Measurements from ENCODE around the gene GAS7. TPM values are rescaled to one million over a fixed set of nuclear protein-coding genes. Genes with fewer than 3 reads are reported as not detected.

GAS7 gene
- total RNA-seq, 6 experiments from 2014 or later: 1.6 to 7.1 (median 2.7) TPM

DNA sequence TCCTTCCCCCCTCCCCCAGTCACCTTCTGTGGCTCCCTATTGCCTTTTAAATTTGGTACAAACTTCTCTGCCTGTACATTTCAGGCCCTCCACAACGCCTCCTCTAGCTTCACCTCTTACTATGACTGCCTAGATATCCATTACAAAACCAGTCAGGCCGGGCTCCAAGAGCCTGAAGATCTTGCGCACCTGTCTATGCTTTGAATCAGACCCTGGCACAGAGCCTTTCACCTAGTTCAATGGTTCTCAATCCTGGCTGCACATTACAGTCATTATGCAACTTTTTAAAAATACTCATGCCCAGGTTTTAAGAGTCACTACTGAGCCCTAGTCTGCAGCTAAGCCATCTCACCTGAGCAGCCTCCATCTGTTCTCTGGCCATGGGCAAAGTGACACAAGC is 1.6 kb upstream of the GAS7 start:
- no peak for DNase-seq
- peak in 1 of 4 donors; percentile 29 for ATAC-seq
- Histone ChIP-seq H3K4me1 (no peaks in the 10 kb centered on the region), H3K4me3 (no peak overlapping the region), H3K9me3 (no peaks in the 10 kb centered on the region), H3K36me3 (no peaks in the 10 kb centered on the region), H3K27ac (no peak overlapping the region), H3K27me3 (peaks cover 0 to 4% of the 10 kb centered on the region in 2 donors)
- 46% methylated on average over 3 of the region's 3 CpGs for WGBS (ENCODE audit: insufficient coverage, low coverage, low lambda C conversion rate, missing lambda C conversion rate)
- intact Hi-C loops (cut with DNase I): no loop called here
- TF ChIP-seq POLR2A (IDR thresholded peaks at IDR 0.05) (no peak), CTCF (IDR thresholded peaks at IDR 0.05) (no peak)

DNA sequence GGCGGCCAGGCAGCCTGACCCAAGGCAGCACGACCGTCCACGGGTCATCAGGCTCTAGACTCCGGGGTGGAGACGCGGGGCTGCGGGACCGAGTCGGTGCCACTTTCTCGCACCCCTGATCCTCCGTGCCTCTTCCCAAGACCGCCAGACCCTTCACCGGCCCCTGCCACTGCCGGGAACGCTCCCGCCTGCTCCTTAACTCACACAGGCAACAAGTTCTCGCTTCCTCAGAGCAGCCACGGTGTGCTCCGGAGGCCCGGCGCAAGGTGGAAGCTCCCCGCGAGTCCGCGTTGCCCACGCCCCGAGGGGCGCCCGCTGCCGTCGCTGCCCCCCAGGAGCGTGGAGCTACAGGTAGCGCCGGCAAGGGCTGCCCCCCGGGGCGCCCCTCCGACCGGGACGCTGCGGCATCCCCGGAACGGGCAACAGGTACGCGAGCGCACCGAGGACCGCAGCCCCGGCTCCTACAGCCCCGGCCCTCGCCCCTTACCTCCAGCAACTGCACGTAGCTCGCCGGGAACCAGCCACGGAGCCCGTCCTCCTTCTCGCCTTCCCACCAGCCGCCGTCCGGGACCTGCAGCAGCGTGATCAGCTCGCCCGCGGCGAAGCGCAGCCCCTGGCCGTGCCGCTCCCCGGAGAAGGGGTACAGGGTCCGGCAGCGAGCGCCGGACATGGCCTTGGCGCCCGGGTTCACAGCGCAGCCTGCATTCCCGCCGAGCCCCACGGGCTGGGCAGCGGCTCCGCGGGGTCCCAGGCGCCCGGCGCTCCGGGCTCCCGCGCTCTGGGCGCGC is 491 bp downstream of the GAS7 start:
- Histone ChIP-seq H3K4me3 (peak overlapping the region; percentile 28 to 51 (median 41)), H3K4me1 (no peaks in the 10 kb centered on the region), H3K9me3 (no peaks in the 10 kb centered on the region), H3K27ac (no peak overlapping the region), H3K27me3 (peaks cover 0 to 4% of the 10 kb centered on the region in 2 donors), H3K36me3 (no peaks in the 10 kb centered on the region)
- intact Hi-C loops (cut with DNase I): no loop called here
- WGBS (ENCODE audit: insufficient coverage, low coverage, low lambda C conversion rate, missing lambda C conversion rate): no CpG with 5 or more reads among the region's 90 CpGs
- ATAC-seq (peak; percentile 22 to 44 (median 30)), DNase-seq (peak in 1 of 3 donors; percentile 29)
- TF ChIP-seq CTCF (IDR thresholded peaks at IDR 0.05): no peak
- TF ChIP-seq POLR2A (IDR thresholded peaks at IDR 0.05): no peak

DNA sequence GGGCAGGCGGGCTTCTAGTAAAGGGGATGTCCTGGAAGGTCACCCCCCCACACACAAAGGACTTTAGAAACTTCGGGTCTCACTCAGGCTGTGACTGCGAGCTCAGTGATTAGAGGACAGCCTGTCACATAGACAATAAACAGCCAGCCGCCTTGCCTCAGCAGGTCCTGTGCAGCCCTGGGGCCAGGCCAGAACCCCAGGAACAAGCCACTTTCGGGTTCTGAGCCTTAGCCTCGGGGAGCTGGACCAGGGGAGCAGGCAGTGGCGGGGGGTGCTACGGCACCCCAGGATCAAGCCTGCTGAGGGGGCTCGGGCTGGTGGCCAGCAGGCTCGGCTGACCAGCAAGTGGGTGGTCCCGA is 1.1 kb downstream of the GAS7 start:
- DNase-seq: no peak
- Histone ChIP-seq H3K9me3 (no peaks in the 10 kb centered on the region), H3K27ac (no peak overlapping the region), H3K4me3 (peak overlapping the region; percentile 28 to 51 (median 41)), H3K27me3 (peaks cover 0 to 4% of the 10 kb centered on the region in 2 donors), H3K4me1 (no peaks in the 10 kb centered on the region), H3K36me3 (no peaks in the 10 kb centered on the region)
- peak in 2 of 4 donors; percentile 10 to 20 for ATAC-seq
- WGBS (ENCODE audit: insufficient coverage, low coverage, low lambda C conversion rate, missing lambda C conversion rate): no CpG with 5 or more reads among the region's 11 CpGs
- intact Hi-C loops (cut with DNase I): no loop called here
- no peak for TF ChIP-seq POLR2A (IDR thresholded peaks at IDR 0.05)
- no peak for TF ChIP-seq CTCF (IDR thresholded peaks at IDR 0.05)

GRCh38 chr17:10196941-10197340 is 1.5 kb downstream of the GAS7 start:
- DNase-seq: no peak
- intact Hi-C loops (cut with DNase I): no loop called here
- Histone ChIP-seq H3K4me3 (no peak overlapping the region), H3K27me3 (peaks cover 0 to 4% of the 10 kb centered on the region in 2 donors), H3K4me1 (no peaks in the 10 kb centered on the region), H3K36me3 (no peaks in the 10 kb centered on the region), H3K27ac (no peak overlapping the region), H3K9me3 (no peaks in the 10 kb centered on the region)
- no peak for ATAC-seq
- TF ChIP-seq POLR2A (IDR thresholded peaks at IDR 0.05) (no peak), CTCF (IDR thresholded peaks at IDR 0.05) (no peak)
- WGBS (ENCODE audit: insufficient coverage, low coverage, low lambda C conversion rate, missing lambda C conversion rate): 36% methylated on average over 4 of the region's 4 CpGs
